Measurements from ENCODE around the gene PPP2R5E.

Gene PPP2R5E

DNA sequence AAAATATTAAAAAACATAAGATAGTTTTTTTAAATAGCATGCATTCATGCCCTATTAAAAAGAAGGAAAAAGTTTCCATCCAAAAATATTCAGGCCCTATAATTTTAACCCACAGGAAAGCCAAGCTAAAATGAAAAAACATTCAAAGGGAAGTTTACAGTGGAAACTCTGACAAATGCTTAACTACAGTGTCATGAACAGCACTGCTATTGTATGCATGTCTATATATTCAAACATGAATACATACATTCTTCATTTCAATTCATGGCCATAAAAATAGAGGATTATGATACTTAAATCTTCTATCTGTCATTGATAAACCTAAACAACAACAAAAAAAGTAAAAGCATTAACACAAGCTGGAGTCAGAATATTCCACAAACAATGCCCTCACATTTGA, 67.4 kb downstream of the PPP2R5E start:
- H3K4me3 ChIP-seq (replicated peaks; ENCODE audit: low read depth, low read length) = no peak overlapping the region
- TF ChIP-seq, protein P1, sequence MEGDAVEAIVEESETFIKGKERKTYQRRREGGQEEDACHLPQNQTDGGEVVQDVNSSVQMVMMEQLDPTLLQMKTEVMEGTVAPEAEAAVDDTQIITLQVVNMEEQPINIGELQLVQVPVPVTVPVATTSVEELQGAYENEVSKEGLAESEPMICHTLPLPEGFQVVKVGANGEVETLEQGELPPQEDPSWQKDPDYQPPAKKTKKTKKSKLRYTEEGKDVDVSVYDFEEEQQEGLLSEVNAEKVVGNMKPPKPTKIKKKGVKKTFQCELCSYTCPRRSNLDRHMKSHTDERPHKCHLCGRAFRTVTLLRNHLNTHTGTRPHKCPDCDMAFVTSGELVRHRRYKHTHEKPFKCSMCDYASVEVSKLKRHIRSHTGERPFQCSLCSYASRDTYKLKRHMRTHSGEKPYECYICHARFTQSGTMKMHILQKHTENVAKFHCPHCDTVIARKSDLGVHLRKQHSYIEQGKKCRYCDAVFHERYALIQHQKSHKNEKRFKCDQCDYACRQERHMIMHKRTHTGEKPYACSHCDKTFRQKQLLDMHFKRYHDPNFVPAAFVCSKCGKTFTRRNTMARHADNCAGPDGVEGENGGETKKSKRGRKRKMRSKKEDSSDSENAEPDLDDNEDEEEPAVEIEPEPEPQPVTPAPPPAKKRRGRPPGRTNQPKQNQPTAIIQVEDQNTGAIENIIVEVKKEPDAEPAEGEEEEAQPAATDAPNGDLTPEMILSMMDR (IDR thresholded peaks at IDR 0.05; ENCODE audit: low read depth, low read length, missing control alignments) = no peak
- no peak for DNase-seq (ENCODE audit: extremely low read depth, low read depth)

DNA sequence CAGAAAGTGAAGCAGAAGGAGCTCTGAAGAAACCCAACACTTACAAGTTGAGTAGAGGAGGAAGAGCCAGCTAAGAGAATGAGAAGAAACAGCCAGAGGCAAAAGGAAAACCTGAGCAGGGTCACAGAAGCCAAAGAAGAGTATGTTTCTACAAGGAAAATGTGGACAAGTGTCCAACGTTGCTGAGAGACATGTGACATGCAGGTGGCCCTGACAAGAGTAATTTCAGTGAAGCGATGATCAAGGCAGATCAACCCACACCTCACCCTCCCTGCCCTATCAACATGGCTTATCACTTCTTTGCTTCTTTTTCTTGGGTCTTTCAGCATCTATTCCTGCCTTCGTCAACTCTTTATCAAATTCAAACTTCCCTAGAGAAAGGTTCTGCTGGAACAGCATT, 68.3 kb downstream of the PPP2R5E start:
- DNase-seq (ENCODE audit: extremely low read depth, low read depth) = no peak
- H3K4me3 ChIP-seq (replicated peaks; ENCODE audit: low read depth, low read length) = no peak overlapping the region
- TF ChIP-seq, protein P1 (IDR thresholded peaks at IDR 0.05; ENCODE audit: low read depth, low read length, missing control alignments) = no peak

- no peak overlapping the region for H3K4me3 ChIP-seq (replicated peaks; ENCODE audit: low read depth, low read length)
- DNase-seq (ENCODE audit: extremely low read depth, low read depth) = no peak
- TF ChIP-seq, protein P1 (IDR thresholded peaks at IDR 0.05; ENCODE audit: low read depth, low read length, missing control alignments) = no peak
Measured at GRCh38 chr14:63474111-63474510, 69.1 kb downstream of the PPP2R5E start.

DNA sequence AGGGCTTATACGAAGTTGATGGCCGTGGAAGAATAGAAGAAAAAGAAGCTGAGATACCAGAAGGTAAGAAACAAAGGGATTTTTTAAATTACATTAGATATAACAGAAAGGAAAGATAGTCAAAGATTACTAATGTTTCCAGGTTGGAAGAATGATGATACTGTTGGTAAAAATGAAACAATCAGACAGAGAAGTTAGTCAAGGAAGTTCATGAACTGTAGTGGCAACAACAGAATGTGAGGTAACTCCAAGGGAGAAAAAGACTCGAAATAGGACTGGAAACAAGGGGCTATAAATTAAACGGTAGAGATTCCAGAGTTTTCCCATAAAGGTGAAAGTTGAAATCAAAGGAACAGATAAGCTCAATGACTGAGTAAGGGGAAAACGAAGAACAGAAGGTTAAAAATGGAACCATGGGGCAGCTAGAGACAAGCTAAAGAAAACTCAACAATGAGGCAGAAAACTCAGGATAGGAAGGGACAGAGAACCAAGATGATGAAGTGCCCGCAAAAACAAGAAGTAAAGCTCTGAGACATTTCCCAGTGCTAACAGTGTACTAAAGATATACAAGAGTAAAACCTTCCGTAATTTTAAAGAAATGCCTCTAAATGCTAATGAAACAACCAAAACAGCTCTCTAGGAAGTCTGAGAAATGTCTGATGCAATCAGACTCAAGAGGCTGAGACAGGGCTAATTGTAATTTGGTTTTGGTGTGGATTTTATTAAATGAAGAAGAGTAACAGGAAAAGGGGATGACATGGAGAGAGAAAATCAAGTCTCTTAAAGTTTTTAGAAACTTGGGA, 70.0 kb downstream of the PPP2R5E start:
- no peak for DNase-seq (ENCODE audit: extremely low read depth, low read depth)
- TF ChIP-seq, protein P1 (IDR thresholded peaks at IDR 0.05; ENCODE audit: low read depth, low read length, missing control alignments) = no peak
- no peak overlapping the region for H3K4me3 ChIP-seq (replicated peaks; ENCODE audit: low read depth, low read length)

DNA sequence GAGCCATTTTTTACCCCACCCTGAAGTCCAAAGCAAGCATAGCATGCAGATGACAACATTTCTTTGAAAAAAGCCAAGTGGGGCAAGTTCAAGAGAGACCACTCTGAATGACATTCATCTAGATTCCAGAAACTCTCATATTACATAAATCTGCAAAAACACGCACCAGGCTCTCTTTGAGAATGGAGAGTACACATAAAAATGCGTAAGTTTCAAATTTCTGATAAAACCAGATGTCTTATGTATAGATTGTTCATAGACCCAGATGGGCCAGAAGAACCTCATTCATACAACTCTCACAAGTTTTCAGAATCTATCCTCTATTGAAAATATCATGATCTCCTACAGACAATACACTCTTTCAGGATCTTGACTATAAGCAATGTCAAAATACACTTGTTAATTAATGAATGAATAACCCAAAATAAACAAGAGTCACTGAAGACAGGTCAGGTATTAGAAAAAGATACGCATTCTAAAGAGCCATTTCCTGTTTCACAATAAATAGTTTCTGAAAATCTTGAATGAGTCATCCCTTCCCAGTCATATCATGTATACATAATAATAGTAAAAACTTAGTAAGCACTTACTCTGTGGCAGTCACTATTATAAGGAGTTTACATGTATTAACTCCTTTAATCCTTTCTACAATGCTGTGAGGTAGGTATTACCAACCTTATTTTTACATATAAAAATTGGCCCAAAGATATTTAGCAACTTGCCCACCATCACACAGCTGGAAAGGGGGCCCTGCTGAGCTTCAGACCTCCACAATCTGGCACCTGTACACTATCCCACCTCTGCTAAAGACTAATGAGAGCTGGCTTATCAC, 72.0 kb downstream of the PPP2R5E start:
- TF ChIP-seq, protein P1 (IDR thresholded peaks at IDR 0.05; ENCODE audit: low read depth, low read length, missing control alignments) = no peak
- DNase-seq (ENCODE audit: extremely low read depth, low read depth) = peak; percentile 37
- H3K4me3 ChIP-seq (replicated peaks; ENCODE audit: low read depth, low read length) = no peak overlapping the region

DNA sequence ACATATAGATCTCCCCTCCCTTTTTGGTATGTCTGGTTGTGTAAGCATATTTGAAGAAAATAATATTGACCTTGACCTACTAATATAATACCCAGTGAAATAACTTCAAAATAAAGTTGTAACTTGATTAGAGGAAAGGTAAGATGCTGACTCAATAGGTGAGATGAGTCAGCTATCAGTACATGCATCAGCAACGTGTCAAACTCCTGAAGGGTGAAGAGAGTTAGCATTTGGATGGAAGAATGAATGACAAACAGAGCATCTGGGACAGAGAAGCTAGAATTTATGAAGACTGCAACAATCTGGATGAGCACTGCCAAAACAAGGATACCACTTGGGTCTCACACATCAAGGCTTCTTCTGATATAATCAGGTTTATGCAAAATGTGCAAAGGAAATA, 74.9 kb downstream of the PPP2R5E start:
- H3K4me3 ChIP-seq (replicated peaks; ENCODE audit: low read depth, low read length) = no peak overlapping the region
- TF ChIP-seq, protein P1 (IDR thresholded peaks at IDR 0.05; ENCODE audit: low read depth, low read length, missing control alignments) = no peak
- DNase-seq (ENCODE audit: extremely low read depth, low read depth) = no peak

Measured in HFF-Myc (cell line).